ENCODE data around the gene HOMEZ. TPM values are rescaled to one million over a fixed set of nuclear protein-coding genes. Genes with fewer than 3 reads are reported as not detected.

The HOMEZ gene, protein sequence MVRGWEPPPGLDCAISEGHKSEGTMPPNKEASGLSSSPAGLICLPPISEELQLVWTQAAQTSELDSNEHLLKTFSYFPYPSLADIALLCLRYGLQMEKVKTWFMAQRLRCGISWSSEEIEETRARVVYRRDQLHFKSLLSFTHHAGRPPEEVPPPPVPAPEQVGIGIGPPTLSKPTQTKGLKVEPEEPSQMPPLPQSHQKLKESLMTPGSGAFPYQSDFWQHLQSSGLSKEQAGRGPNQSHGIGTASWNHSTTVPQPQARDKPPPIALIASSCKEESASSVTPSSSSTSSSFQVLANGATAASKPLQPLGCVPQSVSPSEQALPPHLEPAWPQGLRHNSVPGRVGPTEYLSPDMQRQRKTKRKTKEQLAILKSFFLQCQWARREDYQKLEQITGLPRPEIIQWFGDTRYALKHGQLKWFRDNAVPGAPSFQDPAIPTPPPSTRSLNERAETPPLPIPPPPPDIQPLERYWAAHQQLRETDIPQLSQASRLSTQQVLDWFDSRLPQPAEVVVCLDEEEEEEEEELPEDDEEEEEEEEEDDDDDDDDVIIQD
- total RNA-seq: 4.1 and 5.4 TPM in 2 replicates

DNA sequence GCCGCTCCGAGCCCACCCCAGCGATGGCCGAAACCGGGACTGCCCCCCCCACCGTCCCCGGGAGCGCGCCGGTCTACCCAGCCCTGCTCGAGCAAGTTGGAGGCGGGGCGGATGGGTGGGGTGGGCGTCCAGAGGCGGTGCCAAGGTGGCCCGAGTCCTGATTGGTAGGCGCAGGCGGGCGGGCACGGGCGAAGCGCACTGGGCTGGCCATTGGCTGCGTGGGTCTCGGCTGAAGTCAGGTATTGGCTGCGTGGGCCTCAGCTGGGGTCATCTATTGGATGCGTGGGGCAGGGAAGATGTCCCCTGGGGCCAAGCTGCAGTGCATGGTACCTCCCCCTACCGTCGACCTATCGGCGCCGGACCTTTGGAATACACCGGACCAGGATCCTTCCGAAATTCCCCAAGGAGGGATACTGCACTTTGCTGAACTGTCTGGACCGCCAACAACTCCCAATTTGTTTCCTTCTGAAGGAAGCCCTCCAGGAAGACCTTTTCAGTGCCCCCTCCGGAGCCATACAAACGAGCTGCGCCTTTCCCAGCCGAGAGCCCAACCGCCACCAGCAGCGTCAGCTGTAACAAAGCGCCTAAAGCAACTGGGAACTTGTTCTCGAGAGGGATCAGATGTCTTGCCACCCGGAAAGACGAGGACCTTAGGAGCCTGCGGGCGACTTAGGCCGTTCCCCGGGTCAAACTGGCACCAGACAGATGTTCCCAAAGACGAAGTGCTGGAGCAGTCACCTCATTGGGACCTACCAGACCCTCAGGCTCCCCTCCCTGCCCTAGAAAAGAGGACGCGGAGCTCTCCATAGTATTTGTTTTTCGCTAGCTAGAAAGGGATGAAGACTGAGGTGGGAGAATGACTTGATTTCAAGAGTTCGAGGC lies at the start of gene HOMEZ:
Gene HOMEZ, minus strand, starts transcription at position 113 of the 882 bp plus-strand sequence. CDS start 180 bp downstream, outside the sequence.

DNA sequence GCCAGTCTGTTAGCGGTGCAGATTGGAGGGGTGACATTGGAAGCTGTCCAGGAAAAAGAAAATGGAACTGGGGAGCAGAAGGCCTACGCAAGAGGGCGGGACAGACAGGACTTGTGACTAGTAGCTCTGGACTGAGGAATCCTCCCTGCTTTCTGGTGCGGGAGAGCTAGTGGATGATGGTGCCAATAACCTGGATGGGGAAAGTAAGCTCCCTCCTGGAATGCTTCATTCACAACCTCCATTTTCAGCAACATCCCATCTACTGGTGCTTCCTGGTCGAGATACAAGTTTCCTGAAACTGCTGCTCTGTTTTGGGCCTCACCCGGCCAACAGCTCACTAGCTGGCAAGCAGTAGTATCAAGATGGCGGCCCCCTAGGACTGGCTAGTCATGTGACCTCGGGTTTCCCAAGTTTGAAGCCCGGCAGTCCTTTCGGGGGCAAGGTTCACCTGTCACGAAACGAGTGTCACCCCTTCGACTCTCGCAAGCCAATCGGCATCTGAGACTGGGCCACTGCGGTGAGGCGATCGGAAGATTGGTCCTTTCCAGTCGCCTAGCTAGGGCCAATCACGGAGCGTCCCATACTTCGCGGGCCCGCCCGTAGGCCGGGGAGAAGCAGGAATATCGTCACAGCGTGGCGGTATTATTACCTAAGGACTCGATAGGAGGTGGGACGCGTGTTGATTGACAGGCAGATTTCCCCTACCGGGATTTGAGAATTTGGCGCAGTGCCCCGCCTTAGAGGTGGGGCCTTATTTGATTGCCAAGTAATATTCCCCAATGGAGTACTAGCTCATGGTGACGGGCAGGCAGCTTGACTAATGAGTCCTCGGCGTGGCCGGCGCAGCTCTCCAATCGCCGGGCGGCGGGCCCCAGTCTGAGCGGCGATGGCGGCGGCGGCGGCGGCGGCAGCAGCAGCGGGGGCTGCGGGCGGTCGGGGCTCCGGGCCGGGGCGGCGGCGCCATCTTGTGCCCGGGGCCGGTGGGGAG lies 34.9 kb upstream of the HOMEZ start, which contains the start of gene PABPN1:
Gene PABPN1, plus strand, starts transcription at position 874 of the 988 bp plus-strand sequence. Its CDS starts 13 bp downstream, at position 887.

DNA sequence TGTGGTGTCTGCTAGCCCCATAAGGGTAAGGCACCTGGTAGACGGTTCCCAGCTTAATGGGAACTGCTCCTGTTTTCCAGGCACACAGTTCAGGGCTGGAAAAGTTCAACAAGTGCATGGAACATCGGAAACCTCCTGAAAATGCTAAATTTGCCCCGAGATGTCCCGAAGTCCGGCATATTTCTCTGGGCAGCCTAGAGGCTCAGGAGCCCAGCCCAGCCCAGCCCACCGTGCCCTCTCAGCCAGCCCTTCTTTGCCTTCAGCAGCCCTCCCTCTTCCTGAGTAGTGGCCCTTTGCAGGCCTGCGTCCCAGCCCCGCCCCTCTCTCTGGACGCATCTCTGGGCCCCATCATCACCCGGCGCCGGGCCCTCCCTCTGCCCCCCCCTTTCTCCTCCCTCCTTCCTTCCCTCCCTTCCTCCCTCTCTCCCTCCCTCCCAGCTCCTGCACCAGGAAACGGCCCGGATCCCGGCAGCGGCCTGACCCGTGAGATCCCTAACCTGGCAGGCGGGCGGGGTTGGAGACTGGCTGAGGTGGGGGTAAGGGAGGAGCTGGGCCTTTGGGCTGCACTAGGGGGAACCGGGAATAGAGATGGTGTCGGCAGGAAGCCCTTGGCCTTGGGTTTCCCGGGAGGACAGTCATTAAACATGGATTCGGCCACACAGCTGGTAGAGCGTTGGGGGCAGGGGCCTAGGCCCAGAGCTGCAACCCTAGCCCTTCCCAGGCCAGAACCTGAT lies 20.6 kb upstream of the HOMEZ start, which contains the start of gene BCL2L2:
Gene BCL2L2, plus strand, starts transcription at position 422 of the 734 bp plus-strand sequence. CDS start 935 bp downstream, outside the sequence.

DNA sequence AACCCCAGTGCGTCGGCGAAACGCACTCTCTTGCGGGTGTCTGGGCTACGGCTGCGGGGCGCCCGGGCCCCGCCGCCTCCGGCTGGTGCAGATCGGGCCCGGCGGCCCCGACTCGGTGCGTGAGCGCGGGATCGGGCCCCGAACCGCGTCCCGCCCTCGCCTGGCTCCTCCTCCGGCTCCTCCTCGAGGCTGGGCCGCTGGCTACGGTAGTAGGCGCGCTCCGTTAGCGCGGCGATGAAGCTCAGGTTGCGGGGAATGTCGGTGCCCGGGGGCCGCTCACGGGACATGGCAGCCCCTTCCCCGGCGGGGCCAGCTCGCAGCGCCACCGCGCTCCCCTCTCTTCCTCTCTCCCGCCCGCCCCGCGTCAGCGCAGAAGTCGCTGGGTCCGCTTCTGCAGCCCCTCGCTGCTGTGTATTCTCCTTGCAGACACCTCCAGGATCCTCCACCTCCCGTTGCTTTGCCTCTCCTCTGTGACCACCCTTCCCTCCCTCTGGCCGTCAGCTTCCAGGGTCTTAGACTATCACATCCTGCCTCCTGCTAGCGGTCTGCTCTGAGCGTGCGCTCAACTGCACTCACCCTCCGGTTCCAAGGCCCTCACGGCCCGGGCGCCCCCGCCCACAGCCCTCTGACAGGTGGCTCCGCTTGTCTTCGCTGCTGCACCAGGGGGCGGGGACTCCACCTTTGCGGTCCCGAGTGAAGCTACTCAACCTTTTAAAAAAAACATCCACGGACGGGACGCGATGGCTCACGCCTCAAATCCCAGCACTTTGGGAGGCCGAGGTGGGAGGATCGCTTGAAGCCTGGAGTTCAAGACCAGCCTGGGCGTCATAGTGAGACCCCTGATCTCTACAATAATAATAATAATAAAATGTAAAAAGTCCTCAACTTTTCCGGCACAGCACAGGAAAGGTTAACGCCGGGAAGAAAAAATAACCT lies 16.6 kb upstream of the HOMEZ start, which contains the start of gene PPP1R3E:
Gene PPP1R3E, minus strand, starts transcription at position 570 of the 936 bp plus-strand sequence. Its CDS starts 283 bp downstream, at position 287.

DNA sequence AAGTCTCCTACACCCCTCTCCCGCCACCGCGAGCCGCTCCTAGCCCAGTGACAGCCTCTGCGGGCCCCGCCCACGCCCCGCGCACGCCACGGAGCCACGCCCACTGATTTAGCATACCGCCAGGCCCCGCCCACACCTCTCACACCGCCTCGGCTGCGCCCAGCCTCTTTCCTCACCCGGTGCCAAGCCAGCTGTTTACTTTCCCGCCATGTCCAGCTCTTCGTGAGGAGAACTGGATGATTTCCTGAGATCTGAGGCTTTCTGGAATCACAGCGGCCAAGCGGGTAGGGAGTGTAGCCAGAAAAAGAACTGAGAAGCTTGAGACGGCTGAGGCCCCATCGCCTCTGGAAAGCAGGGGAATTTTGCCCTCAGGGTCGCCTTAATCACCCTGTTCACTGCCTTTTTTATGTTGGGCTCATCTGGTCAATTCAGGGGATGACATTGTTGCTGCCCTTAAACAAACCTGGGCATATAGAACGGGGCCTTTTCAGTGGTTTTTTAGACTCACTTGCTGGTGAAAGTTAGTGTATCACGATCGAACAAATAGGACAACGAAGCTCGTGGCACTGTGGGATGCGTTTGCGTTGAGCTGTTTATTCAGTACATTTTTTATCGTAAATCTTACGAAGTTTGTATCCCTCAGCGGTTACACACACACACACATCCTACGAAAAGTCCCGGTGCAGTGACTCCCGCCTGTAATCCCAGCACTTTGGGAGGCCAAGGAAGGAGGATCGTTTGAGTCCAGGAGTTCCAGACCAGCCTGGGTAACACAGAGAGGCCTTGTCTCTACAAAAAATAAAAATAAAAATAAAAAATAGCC lies 47.9 kb downstream of the HOMEZ start, which contains the start of gene RNF212B:
Gene RNF212B, plus strand, starts transcription at position 165 of the 823 bp plus-strand sequence. CDS start 2,410 bp downstream, outside the sequence.

Small RNA genes lying within 50 kb of the gene (small RNA-seq; reads per million reads assigned to genes)
- gene AL049829.1: not detected
- gene RNU6-1046P: not detected

Other genes with a start within 250 kb of the HOMEZ start
- gene PSMB11, start 243.9 kb downstream of the HOMEZ start, total RNA-seq: not detected in 2 replicates
- gene CDH24, start 228.6 kb downstream of the HOMEZ start, total RNA-seq: 2.7 and 3.6 TPM in 2 replicates
- gene ACIN1, start 191.0 kb downstream of the HOMEZ start, total RNA-seq: 90.7 and 115 TPM in 2 replicates
- 38.3 and 40.7 TPM in 2 replicates for gene C14orf119, start 190.6 kb downstream of the HOMEZ start, total RNA-seq
- gene CIROP, start 181.1 kb downstream of the HOMEZ start, total RNA-seq: 0.12 TPM in 1 of 2 replicates, not detected in the other
- gene CEBPE, start 166.9 kb downstream of the HOMEZ start, total RNA-seq: not detected in 2 replicates
- gene SLC7A8, start 102.5 kb downstream of the HOMEZ start, total RNA-seq: 16.2 and 17.4 TPM in 2 replicates
- gene RNF212B, start 48.2 kb downstream of the HOMEZ start, total RNA-seq: not detected in 2 replicates
- gene PPP1R3E, start 16.7 kb upstream of the HOMEZ start, total RNA-seq: 6.3 and 7.5 TPM in 2 replicates
- 23.0 and 24.2 TPM in 2 replicates for gene BCL2L2, start 20.7 kb upstream of the HOMEZ start, total RNA-seq
- gene PABPN1, start 35.3 kb upstream of the HOMEZ start, total RNA-seq: 39.8 and 42.2 TPM in 2 replicates
- gene SLC22A17, start 66.8 kb upstream of the HOMEZ start, total RNA-seq: 22.5 and 27.3 TPM in 2 replicates
- 28.9 and 31.2 TPM in 2 replicates for gene EFS, start 79.0 kb upstream of the HOMEZ start, total RNA-seq
- not detected in 2 replicates for gene IL25, start 86.7 kb upstream of the HOMEZ start, total RNA-seq
- 0.32 and 0.49 TPM in 2 replicates for gene CMTM5, start 90.9 kb upstream of the HOMEZ start, total RNA-seq
- not detected in 2 replicates for gene MYH6, start 122.1 kb upstream of the HOMEZ start, total RNA-seq
- not detected in 2 replicates for gene MYH7, start 149.5 kb upstream of the HOMEZ start, total RNA-seq
- 24.8 and 28.2 TPM in 2 replicates for gene NGDN, start 183.6 kb upstream of the HOMEZ start, total RNA-seq